Right ventricle myocardium superior (tissue), 1 donor: Measurements from ENCODE around the gene MIDN. TPM values are rescaled to one million over a fixed set of nuclear protein-coding genes. Genes with fewer than 3 reads are reported as not detected.

Experiments
- ATAC-seq: fragments of 200-7000 bp; cut with Tn5 transposase; one replicate; pipeline ENCODE4 v1.9.1; 2020; ENCODE audit warnings: mild to moderate bottlenecking; ENCODE audit not compliant: poor library complexity
- DNase-seq: peaks from one replicate; pipeline ENCODE4 v3.0.0-alpha.2; 2020
- intact Hi-C: fragments of 100-400 bp; cut with DNase I; formaldehyde crosslinking; loops from one replicate; pipeline ENCODE4 v1.11.2; 2022
- total RNA-seq: library from RNA; stranded (reverse); fragmentation: NEBNext Ultra II Directional; extraction: Animal tissue kit (Norgen Biotek cat#: 25700); gene quantifications from one replicate; pipeline ENCODE4 v1.2.1, GENCODE V29; 2021
- donor health status: DM: no; HTN: yes; CAD: no; lungs with severe emphysema.

Gene MIDN
- total RNA-seq, 1 donor from 2014 or later = 54.1 TPM

DNA sequence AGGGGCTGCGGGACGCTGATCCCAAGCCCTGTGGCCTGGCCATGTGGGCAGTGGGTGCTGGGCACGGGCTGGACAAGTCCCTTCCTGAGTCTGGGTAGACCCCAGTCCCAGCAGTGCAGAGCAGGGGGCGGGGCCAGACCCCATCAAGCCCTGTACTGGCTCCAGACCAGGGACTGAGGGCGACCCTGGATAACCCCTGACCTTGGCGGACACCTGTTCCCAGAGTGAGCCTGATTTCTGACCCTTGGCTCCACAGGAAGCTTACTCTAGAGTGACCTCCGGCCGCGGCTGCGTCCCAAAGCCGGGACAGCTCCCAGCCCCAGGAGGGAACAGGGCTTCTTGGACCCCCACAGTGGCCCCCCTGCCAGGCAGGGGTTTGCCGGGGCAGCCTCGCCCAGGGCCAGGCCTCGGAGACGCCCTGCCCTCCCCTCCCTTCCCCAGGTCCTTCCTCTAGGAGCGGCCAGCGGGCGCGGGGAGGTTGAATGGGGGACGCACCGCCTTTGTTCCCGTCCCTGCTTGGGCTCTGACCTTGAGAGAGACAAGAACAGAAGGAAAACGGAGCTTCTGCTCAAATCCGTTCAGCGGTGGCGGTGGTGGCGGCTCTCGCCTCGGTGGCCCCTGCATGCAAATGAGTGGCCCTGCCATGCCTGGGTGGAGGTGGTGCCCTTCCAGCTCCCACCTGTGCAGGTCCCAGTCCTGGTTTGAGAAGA lies 35.0 kb downstream of the MIDN start:
- DNase-seq (no peak), ATAC-seq (no peak)
- intact Hi-C loops = no loop called here

DNA sequence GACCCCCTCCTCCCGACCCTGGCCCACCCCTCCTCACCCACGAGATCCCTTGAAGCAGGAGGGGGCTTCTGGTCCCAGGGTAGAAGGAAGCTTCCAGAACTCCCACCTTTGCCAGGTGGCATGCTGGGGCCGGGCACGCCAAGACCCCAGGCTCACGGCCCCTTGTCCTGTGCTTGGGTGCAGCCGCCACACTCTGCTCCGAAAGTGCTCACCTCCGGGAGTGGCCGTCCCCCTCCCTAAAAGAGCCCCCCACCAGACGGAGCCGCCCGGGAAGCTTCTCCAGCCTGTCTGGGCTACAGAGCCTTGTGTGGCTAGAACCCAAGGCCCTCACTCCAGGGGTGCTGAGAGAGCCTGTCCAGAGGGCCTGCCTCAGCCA lies 35.5 kb downstream of the MIDN start:
- DNase-seq = no peak
- ATAC-seq = no peak
- intact Hi-C loops = no loop called here

DNA sequence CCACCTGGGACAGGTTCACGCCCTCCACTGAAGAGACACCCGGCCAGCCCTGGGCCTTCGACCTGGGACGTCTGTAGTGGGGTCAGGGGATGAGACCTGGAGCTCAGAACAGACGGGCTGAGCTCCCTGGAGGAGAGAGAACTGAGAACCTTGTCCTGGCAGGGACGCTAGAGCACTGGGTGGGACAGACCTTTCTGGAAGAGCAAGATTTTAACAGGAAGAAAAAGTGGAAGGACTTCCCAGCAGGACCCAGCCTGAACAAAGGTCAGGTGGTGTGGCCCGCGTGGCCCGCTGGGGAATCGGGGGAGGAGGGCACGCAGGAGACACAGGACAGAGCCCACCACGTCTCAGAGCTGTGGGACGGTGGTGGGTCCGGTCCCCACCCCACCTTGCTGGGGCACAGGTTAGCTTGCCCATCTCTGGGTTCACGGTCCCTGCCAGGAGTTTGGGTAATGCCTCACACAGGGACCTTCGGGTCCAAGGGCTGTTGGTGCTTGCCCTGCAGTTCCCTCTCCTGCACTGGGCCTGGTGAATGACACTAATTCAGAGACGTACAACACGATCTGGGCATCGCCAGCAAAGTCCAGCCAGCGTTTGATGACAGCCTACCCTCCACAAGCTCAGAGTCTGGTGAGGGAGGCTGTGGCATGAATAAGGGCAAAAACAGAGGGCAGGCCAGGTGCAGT lies 36.1 kb downstream of the MIDN start:
- DNase-seq (no peak), ATAC-seq (no peak)
- intact Hi-C loops = no loop called here

DNA sequence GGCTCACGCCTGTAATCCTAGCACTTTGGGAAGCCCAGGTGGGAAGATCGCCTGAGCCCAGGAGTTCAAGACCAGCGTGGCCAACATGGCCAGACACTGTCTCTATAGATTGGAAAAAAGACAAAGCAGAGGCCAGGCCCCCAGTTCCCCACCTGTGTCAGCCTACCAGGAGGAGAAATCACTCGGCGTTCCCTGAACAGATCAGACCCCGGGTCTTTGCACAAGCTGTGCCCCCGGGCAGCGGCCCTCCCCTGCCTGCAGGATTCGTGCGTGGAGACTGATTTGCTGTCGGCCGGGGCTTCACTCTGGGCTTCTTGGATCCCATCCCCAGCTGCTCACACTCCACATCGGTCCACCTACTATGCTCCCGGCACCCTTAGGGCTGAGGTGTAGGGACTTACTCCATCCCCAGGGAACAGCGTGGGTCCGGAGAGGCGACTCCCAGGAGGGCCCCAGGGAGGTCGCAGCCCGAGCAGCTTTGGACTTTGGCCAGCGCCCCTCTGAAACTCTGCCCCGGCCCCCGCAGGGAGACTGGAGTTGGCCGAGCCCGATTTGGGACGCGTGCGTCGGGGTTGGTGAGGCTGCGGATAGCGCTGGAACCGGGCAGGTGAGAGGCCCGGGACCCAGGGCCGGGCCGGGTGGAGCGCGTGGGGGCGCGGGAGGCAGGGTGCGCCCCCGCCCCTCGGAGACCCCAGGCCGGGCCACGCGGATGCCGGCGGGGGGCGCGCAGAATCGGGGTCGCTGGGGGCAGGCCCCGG lies 36.8 kb downstream of the MIDN start:
- intact Hi-C loops = no loop called here
- no peak for DNase-seq
- no peak for ATAC-seq

DNA sequence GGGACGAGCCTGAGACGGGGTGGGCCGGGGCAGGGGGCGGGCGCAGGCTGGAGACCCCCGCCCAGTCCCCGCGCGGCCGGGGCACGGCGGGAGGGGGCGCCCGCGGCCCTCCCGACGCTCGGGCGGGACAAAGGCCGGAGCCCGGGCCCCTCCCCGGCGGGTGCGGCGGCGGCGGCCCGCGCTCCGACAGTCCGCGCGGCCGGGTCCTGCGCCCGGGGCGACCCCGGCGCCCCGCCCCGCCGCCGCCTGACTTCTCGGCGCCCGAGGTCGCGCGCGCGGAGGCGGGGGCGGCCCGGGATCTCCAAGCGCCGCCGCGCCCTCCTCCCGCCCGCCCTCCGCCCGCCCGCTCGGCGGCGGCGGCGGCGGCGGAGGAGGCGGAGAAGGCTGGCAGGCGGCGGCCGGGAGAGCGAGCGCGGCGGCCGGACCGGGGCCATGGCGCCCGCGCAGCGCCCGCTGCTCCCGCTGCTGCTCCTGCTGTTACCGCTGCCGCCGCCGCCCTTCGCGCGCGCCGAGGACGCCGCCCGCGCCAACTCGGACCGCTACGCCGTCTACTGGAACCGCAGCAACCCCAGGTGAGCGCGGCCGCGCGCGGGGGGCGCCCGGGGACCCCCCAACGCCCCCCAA lies 37.5 kb downstream of the MIDN start, which contains the start of gene EFNA2:
EFNA2 (plus strand) TSS at position 137 of the 624 bp plus-strand sequence; CDS start at position 433, 296 bp downstream.
- intact Hi-C loops = no loop called here
- ATAC-seq = no peak

DNA sequence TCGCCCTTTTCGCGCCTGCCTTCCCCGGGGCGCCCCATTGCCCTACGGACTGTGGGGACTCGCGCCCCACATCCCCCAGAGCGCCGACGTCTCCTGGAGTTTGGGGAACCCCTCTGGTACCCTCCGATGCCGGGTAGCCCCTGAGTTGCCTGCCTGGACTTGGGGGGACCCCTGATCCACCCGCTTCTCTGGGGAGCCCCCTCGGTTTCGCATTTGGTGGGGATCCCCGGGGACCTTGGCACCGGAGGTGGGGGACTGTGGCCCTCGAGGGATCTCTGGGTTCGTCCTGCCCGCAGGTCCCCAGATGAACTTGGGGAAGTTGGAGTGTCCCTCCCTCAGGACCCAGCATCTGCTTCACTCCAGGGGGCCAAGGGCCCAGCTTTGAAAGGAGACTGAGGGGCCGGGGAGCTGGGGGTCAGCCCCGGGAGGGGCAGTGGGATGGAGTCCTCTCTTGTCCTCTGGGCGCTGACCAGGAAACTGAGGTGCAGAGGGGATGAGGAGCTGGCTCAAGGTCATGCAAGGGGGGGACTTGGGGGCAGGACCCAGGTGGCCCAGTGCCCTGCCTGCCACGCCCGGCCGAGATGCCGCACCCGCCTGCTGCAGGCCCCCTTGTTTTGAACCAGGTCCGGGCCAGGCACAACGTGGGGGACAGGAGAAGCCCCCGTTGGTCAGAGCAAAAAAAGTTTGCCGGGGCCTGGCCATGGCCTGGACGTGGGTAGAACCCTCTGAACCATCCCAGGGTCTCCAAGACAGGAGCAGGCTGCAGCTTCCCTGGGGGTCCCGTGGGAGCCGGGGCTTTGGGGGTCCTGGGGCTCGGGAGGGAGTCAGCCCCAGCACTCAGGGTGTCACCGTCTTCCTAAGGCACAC lies 38.3 kb downstream of the MIDN start:
- DNase-seq (no peak), ATAC-seq (no peak)
- intact Hi-C loops = no loop called here

More for the DNA sequence above, 37.5 kb downstream of the MIDN start, which contains the start of gene EFNA2:
- no peak for DNase-seq

DNA sequence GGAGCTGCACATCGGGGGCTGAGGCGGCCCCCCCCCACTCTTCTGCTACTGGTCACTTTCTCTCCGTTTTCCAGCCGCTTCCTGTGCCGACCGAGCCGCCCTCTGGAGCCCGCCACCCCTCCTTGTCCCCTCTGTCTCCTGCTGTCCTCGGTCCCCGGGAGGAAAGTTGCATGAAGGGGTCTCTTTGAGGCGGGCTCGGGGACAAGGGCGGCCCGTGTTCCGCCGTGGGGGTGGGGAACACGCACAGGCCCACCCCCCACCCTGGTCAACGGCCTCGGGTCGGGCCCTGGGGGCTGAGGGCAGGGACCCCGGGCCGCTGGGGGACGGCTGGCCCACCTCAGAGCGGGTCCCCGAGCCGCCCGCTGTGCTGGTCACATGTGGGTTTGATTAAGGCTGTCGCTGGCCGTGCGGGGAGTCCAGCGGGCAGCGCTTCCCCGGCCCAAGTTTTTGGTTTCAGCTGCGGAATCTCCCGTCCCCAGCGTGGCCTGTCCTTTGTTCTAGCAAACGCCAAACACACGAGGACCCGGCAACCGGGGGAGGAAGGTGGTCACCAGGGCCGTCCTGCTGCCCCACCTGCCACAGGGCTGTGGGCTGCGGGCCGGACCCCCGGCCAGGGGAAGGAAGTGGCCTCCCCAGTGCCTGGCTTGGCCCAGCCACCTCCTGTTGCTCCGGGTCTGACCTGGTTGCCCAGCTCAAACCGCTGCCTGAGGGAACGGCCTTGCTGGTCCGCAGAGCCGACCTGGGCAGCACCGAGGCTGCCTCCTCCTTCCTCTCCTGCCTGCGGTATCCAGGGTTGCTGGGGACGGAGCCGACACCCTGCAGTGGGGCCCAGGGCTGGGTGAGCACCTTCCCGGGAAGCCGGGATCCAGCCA lies 39.2 kb downstream of the MIDN start:
- no peak for DNase-seq

DNA sequence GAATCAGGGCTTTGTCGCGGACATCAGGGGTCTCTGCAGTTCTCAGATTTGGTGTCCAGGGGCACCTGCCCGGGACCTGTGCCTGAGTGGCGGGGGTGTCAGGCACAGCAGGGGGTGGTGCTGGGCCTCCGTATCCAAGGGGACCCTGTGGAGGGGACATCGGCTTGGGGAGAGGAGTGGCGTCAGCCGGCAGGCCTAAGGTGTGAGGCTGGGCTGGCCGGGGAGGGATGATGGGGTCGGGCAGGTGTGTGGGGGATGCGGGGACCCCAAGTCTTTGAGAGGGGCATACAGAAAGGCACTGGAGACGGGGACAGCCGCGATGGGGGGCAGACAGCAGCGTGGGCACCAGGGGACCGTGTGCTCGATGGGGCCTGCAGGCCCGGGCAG lies 39.8 kb downstream of the MIDN start:
- ATAC-seq = no peak
- intact Hi-C loops = no loop called here

More for the DNA sequence above, 39.2 kb downstream of the MIDN start:
- intact Hi-C loops = no loop called here
- ATAC-seq = no peak

DNA sequence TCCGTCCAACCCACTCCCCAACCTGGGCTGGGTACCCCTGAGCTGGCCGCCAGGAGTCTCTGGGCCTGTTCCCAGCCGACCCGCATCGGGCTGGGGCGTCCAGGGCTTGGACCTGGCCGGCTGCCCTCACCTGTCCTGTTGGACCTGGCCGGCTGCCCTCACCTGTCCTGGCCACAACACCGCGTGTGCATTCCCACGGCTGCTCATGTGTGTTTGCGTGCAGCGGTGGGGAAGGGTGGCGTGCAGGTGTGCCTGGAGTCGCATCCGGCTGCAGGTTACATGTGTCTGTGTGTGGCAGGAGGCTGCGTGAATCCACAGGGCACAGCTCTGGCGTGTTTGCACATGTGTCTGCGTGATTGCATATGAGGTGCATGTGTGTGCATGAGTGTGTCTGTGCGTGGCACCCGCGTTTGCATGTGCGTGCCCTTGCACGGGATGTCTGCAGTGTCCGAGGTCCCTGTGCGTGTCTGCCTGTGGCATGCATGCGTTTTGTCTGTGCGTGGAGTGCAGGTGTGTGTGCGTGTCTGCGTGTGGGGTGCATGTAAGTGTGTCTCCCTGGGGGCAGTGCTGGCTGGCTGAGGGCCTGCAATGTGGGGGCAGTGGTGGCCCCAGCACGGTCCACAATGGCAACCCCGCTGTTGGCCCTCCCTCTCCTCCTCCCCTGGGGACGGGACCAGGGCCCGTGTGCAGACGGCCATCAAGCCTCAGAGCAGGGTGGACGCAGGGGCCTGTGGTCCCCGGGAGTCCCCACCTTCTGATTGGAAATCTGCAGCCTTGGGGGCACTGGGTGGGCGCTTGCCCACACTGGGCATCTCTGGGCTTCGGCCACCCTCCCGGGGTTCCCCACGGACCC lies 40.7 kb downstream of the MIDN start:
- ATAC-seq (no peak), DNase-seq (no peak)
- intact Hi-C loops = no loop called here

More for the DNA sequence above, 39.8 kb downstream of the MIDN start:
- no peak for DNase-seq

DNA sequence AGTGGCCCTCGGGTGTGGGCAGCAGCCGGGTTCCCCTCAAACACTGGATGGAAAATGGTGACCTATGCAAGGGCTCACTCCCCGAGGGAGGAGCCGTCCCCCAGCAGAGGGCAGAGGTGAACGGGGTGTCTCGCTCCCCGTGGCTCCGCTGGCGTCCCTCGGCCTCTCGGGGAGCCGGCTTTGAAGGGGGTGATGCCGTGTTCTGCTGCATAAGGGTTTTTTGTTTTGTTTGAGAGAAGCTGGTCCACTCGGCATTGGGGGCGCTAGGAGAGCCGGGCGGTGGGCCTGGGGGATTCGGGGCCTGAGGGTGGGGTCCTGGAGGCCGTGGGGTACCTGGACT lies 41.3 kb downstream of the MIDN start:
- ATAC-seq = no peak

DNA sequence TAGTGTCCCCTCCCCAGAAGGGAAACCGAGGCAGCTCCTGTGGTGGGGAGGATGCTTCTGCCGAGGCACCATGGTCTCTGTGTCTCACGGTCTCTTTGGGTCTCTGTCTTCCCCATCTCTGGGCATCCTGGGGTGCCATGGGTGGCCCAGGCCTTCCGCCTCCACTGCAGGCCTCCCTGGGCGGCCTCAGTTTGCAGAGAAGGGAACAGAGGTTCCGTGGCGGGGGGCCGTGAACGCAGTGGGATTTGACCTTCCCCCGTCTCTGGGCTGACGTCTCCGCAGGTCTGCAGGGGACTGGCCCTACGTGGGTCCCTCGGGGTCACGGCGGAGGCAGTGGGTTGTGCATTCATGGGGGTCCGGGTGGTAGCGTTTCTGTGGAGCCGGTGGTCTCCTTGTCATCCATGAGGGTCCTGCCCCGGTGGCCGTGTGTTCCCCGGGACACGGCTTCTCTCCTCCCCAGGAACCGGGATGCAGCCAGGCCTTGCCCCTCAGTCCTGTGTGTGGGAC lies 41.9 kb downstream of the MIDN start:
- intact Hi-C loops = no loop called here
- no peak for DNase-seq
- ATAC-seq = no peak

More for the DNA sequence above, 41.3 kb downstream of the MIDN start:
- DNase-seq = no peak
- intact Hi-C loops = no loop called here

DNA sequence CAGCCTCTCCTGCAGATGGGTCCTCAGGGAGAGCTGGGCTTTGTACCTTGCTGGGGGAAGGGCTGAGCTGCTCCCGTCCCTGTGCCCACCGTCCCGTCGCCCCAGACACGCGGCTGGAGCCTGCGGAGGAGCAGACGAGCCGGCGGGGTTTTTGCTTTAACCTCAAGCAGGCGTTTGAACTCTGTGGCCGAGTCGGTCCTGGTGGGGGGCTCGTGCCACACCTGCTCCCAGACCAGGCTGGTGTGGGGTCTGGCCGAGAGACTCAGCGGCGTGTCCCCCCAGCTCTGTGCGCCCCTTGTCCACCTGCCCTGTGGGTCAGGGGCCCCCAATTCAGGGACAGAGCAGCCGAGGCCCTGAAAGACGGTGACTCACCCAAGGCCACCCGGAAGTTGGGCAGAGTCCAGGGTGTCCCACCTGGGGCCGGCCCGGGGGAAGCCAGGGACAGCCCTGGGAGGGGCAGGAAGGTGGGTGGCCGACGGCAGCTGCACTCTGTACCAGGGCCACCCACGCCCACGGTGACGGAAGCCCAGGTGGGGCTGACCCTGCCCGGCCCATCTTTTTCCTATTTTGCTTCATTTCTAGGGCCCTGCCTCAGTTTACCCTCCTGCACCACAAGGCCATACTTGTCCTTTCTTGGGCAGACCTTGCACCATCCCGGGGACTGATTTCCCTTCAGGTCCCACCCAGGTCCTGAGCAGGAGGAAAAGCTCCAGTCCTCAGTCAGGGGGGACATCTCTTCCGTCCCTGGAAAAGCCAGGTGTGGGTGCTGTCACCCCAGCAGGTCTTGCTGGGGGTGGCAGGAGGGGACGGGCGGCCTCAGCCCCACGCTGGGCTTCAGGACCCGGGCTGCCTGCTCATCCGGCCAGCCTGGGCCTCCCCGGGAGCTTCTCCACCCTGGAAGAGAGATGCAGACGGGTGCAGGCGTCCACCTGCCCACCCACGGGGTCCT lies 42.6 kb downstream of the MIDN start:
- intact Hi-C loops = no loop called here
- ATAC-seq (no peak), DNase-seq (no peak)

DNA sequence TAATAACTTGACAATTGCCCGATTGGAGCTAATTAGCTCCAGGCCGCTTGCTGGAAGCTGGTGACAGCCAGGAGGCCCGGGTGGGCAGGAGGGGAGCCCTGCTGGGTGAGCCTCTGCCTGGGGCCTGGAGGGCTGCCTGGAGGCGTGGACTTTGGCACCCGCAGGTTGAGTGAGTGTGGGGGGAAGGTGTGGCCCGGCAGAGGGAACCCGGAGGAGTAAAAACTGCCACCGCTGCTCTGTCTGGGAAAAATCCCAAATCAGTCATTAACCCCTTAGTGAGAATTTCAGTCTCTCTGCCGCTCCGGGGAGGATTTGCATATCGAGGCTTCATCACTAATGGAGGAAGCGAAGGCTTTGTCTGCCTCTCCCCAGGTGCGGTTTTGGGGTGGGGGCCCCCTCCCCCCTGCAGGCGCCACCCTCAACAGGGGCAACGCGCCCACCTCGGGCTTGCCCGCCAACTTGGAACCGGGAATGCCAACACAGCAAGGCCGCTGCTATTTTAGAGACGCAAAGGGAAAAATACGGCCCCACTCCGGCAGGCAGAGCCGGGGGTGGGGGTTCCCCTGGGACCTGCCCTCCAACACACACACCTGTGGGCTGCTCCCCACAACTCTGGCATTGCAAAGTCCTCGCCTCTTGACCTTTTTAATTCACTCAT lies 43.5 kb downstream of the MIDN start:
- intact Hi-C loops = no loop called here
- ATAC-seq = no peak
- no peak for DNase-seq

DNA sequence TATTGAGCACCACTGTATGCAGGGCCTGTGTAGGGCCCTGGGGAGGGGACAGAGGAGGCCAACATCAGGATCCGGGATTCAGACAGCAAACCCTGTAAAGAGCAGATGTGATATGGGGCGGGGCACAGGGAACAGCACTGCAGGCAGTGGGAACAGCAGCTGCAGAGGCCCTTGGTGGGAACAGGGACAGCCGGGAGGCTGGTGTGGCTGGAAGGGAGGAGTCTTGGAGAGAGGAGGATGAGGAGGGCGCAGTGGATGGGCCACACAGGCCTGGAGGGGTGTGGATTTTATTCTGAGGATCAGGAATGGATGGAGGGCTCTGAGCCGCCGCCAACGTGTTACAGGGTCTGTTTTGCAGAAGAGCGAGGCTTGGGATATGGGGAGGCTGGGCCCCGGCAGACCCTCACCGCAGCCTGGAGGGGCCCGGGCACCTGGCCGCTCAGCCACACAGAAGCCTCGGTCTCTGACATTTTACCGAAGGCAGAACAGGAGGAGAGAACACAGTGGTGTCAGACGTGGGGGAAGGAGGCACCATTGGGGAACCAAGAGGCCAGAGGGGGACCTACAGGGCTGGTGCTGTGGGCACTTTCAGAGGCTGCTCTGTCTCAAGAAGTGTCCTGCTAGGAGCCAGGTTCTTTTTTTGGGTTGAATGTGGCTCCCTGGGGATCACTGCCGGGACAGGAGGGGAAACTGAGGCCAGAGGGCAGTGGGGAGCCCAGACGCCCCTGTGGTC lies 44.2 kb downstream of the MIDN start:
- intact Hi-C loops = no loop called here
- DNase-seq (no peak), ATAC-seq (no peak)
